PFSK-1 (cell line): ENCODE data around the gene CTSO.

Source experiments
- REST ChIP-seq, 2 experiments: IDR thresholded peaks; 2 replicates each; pipeline versions ENCODE4 v1.6.1 to v1.8.0; 2011 to 2012; ENCODE audit warnings: low read depth in 2 of 2, low read length in 2 of 2, control low read depth in 1 of 2, inconsistent platforms in 1 of 2, mild to moderate bottlenecking in 1 of 2, moderate library complexity in 1 of 2; ENCODE audit not compliant: insufficient read depth in 1 of 2
- TAF1 ChIP-seq: IDR thresholded peaks from 2 replicates; pipeline ENCODE4 v1.6.1; 2012; ENCODE audit warnings: low read length, control low read depth, borderline replicate concordance; ENCODE audit not compliant: insufficient read depth

GRCh38 chr4:155978810-155979209 lies 25.1 kb upstream of the CTSO start:
- TF ChIP-seq TAF1 (no peak), REST (IDR thresholded peaks at IDR 0.05; ENCODE audit: insufficient read depth in 1 of 2, low read depth in 2 of 2, low read length in 2 of 2) (no peak)
